SK-N-SH treated with all-trans-retinoic acid at 6 μM for 48 hours (cell line): ENCODE results near the gene LIX1.
A peak's percentile ranks its signal among the peaks of the same experiment; 100 is the strongest.

ENCODE experiments used
- ATAC-seq: fragments of 200-7000 bp; cut with Tn5 transposase; 3 replicates; pipeline ENCODE4 v1.9.1; 2020; ENCODE audit warnings: mild to moderate bottlenecking, moderate library complexity
- ARNTL ChIP-seq: fragments of 450-650 bp; formaldehyde crosslinking; IDR thresholded peaks from 2 replicates; pipeline ENCODE4 v1.5.0; 2020; ENCODE audit warnings: low read depth, mild to moderate bottlenecking, moderate library complexity, borderline replicate concordance
- BACH2 ChIP-seq: fragments of 250-450 bp; sonication (Bioruptor Pico); IDR thresholded peaks from 2 replicates; pipeline ENCODE4 v1.9.0; 2021; ENCODE audit warnings: mild to moderate bottlenecking, borderline replicate concordance
- CSDC2 ChIP-seq: fragments of 250-450 bp; sonication (Bioruptor Pico); IDR thresholded peaks from 2 replicates; pipeline ENCODE4 v1.5.0; 2020; ENCODE audit warnings: mild to moderate bottlenecking, moderate library complexity
- CSRNP3 ChIP-seq: fragments of 250-450 bp; sonication (Bioruptor Pico); IDR thresholded peaks from 2 replicates; pipeline ENCODE4 v1.5.1; 2021; ENCODE audit warnings: mild to moderate bottlenecking, moderate library complexity
- ESRRG ChIP-seq: fragments of 250-450 bp; sonication (Bioruptor Pico); IDR thresholded peaks from 2 replicates; pipeline ENCODE4 v1.6.1; 2021; ENCODE audit warnings: mild to moderate bottlenecking
- ISL1 ChIP-seq: fragments of 250-450 bp; sonication (Bioruptor Pico); IDR thresholded peaks from 2 replicates; pipeline ENCODE4 v2.1.2; 2022; ENCODE audit warnings: mild to moderate bottlenecking, moderate library complexity
- OSR1 ChIP-seq: fragments of 250-450 bp; sonication (Bioruptor Pico); IDR thresholded peaks from 2 replicates; pipeline ENCODE4 v1.8.0; 2022; ENCODE audit warnings: moderate library complexity, mild to moderate bottlenecking, inconsistent platforms
- PATZ1 ChIP-seq: fragments of 250-450 bp; sonication (Bioruptor Pico); IDR thresholded peaks from 2 replicates; pipeline ENCODE4 v1.8.0; 2020; ENCODE audit warnings: mild to moderate bottlenecking, moderate library complexity, borderline replicate concordance
- PPARA ChIP-seq: fragments of 250-450 bp; sonication (Bioruptor Pico); IDR thresholded peaks from 2 replicates; pipeline ENCODE4 v1.5.0; 2020; ENCODE audit warnings: mild to moderate bottlenecking, borderline replicate concordance
- RARB ChIP-seq: fragments of 250-450 bp; sonication (Bioruptor Pico); IDR thresholded peaks from 2 replicates; pipeline ENCODE4 v1.8.0; 2021; ENCODE audit warnings: mild to moderate bottlenecking, moderate library complexity
- SNAI2 ChIP-seq: fragments of 250-450 bp; sonication (Bioruptor Pico); IDR thresholded peaks from 2 replicates; pipeline ENCODE4 v1.5.0; 2020; ENCODE audit warnings: mild to moderate bottlenecking, moderate library complexity
- TCF4 ChIP-seq: fragments of 250-450 bp; sonication (Bioruptor Pico); IDR thresholded peaks from 2 replicates; pipeline ENCODE4 v1.8.0; 2021; ENCODE audit warnings: mild to moderate bottlenecking, moderate library complexity, borderline replicate concordance
- TOX ChIP-seq: fragments of 250-450 bp; sonication (Bioruptor Pico); IDR thresholded peaks from 2 replicates; pipeline ENCODE4 v1.8.0; 2021; ENCODE audit warnings: mild to moderate bottlenecking, moderate library complexity, borderline replicate concordance
- ZC3H10 ChIP-seq: fragments of 250-450 bp; sonication (Bioruptor Pico); IDR thresholded peaks from 2 replicates; pipeline ENCODE4 v1.5.1; 2021; ENCODE audit warnings: mild to moderate bottlenecking, moderate library complexity
- ZFP30 ChIP-seq: fragments of 450-650 bp; formaldehyde crosslinking; IDR thresholded peaks from 2 replicates; pipeline ENCODE4 v1.5.0; 2022; ENCODE audit warnings: mild to moderate bottlenecking, moderate library complexity
- ZNF565 ChIP-seq: fragments of 450-650 bp; formaldehyde crosslinking; conservative IDR thresholded peaks from 2 replicates; pipeline ENCODE4 v1.5.0; 2020; ENCODE audit warnings: low read depth, mild to moderate bottlenecking, moderate library complexity
- ZNF70 ChIP-seq: fragments of 450-650 bp; formaldehyde crosslinking; IDR thresholded peaks from 2 replicates; pipeline ENCODE4 v1.5.0; 2020; ENCODE audit warnings: mild to moderate bottlenecking, moderate library complexity
- ZNF8 ChIP-seq: fragments of 450-650 bp; formaldehyde crosslinking; IDR thresholded peaks from 2 replicates; pipeline ENCODE4 v1.5.0; 2020; ENCODE audit warnings: mild to moderate bottlenecking, moderate library complexity
- TF ChIP-seq, protein P1 (sequence below): fragments of 250-450 bp; sonication (Bioruptor Pico); IDR thresholded peaks from 2 replicates; pipeline ENCODE4 v1.8.0; 2021; ENCODE audit warnings: low read depth, mild to moderate bottlenecking, moderate library complexity, borderline replicate concordance
- TF ChIP-seq, protein P2 (sequence below): fragments of 250-450 bp; sonication (Bioruptor Pico); IDR thresholded peaks from 2 replicates; pipeline ENCODE4 v1.5.0; 2020; ENCODE audit warnings: mild to moderate bottlenecking, moderate library complexity
- TF ChIP-seq, protein P3 (sequence below): fragments of 250-450 bp; sonication (Bioruptor Pico); IDR thresholded peaks from 2 replicates; pipeline ENCODE4 v1.5.1; 2020; ENCODE audit warnings: low read depth, mild to moderate bottlenecking, moderate library complexity

The LIX1 gene

GRCh38 chr5:97077246-97077645, 65.2 kb downstream of the LIX1 start:
- no peak for TF ChIP-seq ZFP30 (CRISPR knock-in tag)
- TF ChIP-seq, protein P1, sequence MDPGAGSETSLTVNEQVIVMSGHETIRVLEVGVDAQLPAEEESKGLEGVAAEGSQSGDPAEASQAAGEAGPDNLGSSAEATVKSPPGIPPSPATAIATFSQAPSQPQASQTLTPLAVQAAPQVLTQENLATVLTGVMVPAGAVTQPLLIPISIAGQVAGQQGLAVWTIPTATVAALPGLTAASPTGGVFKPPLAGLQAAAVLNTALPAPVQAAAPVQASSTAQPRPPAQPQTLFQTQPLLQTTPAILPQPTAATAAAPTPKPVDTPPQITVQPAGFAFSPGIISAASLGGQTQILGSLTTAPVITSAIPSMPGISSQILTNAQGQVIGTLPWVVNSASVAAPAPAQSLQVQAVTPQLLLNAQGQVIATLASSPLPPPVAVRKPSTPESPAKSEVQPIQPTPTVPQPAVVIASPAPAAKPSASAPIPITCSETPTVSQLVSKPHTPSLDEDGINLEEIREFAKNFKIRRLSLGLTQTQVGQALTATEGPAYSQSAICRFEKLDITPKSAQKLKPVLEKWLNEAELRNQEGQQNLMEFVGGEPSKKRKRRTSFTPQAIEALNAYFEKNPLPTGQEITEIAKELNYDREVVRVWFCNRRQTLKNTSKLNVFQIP, result no peak
- TF ChIP-seq PPARA (CRISPR knock-in tag), result no peak
- no peak for TF ChIP-seq ZNF565
- no peak for TF ChIP-seq RARB
- TF ChIP-seq ZNF8 (CRISPR knock-in tag), result no peak
- no peak for TF ChIP-seq TCF4 (CRISPR knock-in tag)
- no peak for TF ChIP-seq CSDC2
- no peak for TF ChIP-seq OSR1 (CRISPR knock-in tag)
- no peak for TF ChIP-seq TOX (CRISPR knock-in tag)
- TF ChIP-seq CSRNP3 (CRISPR knock-in tag), result no peak
- no peak for TF ChIP-seq ESRRG (CRISPR knock-in tag)
- no peak for TF ChIP-seq ISL1 (CRISPR knock-in tag)
- no peak for TF ChIP-seq BACH2
- ATAC-seq, result no peak

DNA sequence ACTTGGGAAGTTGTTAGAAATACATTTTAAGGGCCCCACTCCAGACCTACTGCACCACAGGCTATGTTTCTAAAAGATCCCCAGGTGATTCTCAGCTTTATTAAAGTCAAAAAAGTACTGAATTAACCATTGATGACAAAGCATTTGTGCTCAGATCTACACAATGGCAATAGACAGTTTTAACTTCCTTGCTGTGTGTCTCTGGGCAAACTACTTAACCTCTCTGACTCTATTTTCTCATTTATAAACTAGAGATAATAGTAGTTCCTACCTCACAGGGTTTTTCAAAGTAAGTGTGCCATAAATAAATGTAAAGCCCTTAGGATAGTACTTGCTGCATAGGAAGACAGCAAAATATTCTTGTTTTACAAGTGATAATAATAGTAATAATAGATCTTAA, 66.3 kb downstream of the LIX1 start:
- no peak for TF ChIP-seq RARB
- no peak for TF ChIP-seq SNAI2
- no peak for ATAC-seq

DNA sequence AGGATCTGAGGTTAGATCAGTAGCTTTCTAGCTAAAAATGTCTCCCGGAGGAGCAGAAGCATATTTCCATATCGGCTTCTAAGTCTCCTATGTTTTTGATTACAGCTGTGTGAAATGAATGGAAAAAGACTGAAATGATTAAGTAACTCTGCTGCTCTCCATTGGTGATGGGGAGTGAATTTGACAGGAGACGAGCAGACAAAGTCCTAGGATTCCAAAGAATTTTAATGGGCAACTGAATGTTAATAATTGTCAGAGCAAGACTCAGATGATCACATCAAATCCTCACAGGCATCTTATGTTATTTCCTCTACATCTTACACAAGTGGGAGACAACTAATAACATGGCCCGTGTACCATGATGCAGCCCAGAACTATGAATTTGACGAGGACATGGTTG, 66.8 kb downstream of the LIX1 start:
- TF ChIP-seq ISL1 (CRISPR knock-in tag), result peak; percentile 46
- no peak for TF ChIP-seq ZFP30 (CRISPR knock-in tag)
- ATAC-seq, result peak; percentile 50; the same call in 2 of the 3 replicates

- no peak for ATAC-seq
- TF ChIP-seq SNAI2 (no peak), ZC3H10 (no peak), ARNTL (CRISPR knock-in tag) (no peak), ESRRG (CRISPR knock-in tag) (no peak), ZNF70 (no peak), ISL1 (CRISPR knock-in tag) (no peak), ZFP30 (CRISPR knock-in tag) (no peak), PATZ1 (CRISPR knock-in tag) (no peak)
- TF ChIP-seq, protein P2, sequence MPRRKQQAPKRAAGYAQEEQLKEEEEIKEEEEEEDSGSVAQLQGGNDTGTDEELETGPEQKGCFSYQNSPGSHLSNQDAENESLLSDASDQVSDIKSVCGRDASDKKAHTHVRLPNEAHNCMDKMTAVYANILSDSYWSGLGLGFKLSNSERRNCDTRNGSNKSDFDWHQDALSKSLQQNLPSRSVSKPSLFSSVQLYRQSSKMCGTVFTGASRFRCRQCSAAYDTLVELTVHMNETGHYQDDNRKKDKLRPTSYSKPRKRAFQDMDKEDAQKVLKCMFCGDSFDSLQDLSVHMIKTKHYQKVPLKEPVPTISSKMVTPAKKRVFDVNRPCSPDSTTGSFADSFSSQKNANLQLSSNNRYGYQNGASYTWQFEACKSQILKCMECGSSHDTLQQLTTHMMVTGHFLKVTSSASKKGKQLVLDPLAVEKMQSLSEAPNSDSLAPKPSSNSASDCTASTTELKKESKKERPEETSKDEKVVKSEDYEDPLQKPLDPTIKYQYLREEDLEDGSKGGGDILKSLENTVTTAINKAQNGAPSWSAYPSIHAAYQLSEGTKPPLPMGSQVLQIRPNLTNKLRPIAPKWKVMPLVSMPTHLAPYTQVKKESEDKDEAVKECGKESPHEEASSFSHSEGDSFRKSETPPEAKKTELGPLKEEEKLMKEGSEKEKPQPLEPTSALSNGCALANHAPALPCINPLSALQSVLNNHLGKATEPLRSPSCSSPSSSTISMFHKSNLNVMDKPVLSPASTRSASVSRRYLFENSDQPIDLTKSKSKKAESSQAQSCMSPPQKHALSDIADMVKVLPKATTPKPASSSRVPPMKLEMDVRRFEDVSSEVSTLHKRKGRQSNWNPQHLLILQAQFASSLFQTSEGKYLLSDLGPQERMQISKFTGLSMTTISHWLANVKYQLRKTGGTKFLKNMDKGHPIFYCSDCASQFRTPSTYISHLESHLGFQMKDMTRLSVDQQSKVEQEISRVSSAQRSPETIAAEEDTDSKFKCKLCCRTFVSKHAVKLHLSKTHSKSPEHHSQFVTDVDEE, result no peak
- TF ChIP-seq, protein P3, sequence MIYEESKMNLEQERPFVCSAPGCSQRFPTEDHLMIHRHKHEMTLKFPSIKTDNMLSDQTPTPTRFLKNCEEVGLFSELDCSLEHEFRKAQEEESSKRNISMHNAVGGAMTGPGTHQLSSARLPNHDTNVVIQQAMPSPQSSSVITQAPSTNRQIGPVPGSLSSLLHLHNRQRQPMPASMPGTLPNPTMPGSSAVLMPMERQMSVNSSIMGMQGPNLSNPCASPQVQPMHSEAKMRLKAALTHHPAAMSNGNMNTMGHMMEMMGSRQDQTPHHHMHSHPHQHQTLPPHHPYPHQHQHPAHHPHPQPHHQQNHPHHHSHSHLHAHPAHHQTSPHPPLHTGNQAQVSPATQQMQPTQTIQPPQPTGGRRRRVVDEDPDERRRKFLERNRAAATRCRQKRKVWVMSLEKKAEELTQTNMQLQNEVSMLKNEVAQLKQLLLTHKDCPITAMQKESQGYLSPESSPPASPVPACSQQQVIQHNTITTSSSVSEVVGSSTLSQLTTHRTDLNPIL, result no peak
Measured at GRCh38 chr5:97074859-97075489, 67.4 kb downstream of the LIX1 start.
